Gastrocnemius medialis (tissue), 4 donors: ENCODE results near the gene BDKRB2. TPM values are rescaled to one million over a fixed set of nuclear protein-coding genes. Genes with fewer than 3 reads are reported as not detected.

Experiments
- ATAC-seq, 2 donors: fragments of 150-250 bp; one replicate each; pipeline ENCODE4 v1.9.1; 2016
- DNase-seq, 2 donors: peaks; one replicate each; pipeline ENCODE4 v3.0.0-alpha.2; 2019
- H3K27ac ChIP-seq, 4 donors: fragments of 200-600 bp; sonication (generic); 1 replicate in 1 of 4; 2 replicates in 3 of 4; pipeline ENCODE4 v1.5.1; 2016 to 2018; ENCODE audit warnings: mild to moderate bottlenecking in 2 of 4, moderate library complexity in 1 of 4
- H3K27me3 ChIP-seq, 3 donors: fragments of 200-600 bp; sonication (generic) in 2 of 3; 1 replicate in 1 of 3; 2 replicates in 2 of 3; pipeline versions ENCODE4 v1.5.1 to v1.6.0; 2016 to 2019; ENCODE audit warnings: mild to moderate bottlenecking in 1 of 3, moderate library complexity in 1 of 3
- H3K36me3 ChIP-seq, 2 donors: fragments of 200-600 bp; sonication (generic) in 1 of 2; one replicate each; pipeline ENCODE4 v1.5.1; 2017 to 2018
- H3K4me1 ChIP-seq, 2 donors: fragments of 200-600 bp; sonication (generic) in 1 of 2; one replicate each; pipeline ENCODE4 v1.5.1; 2016 to 2017; ENCODE audit warnings: mild to moderate bottlenecking in 2 of 2
- H3K4me3 ChIP-seq, 4 donors: fragments of 200-600 bp; sonication (generic) in 3 of 4; 1 replicate in 1 of 4; 2 replicates in 3 of 4; pipeline ENCODE4 v1.5.1; 2016 to 2019; ENCODE audit warnings: mild to moderate bottlenecking in 2 of 4
- H3K9me3 ChIP-seq, 3 donors: fragments of 200-600 bp; sonication (generic) in 2 of 3; 1 replicate in 1 of 3; 2 replicates in 2 of 3; pipeline ENCODE4 v1.5.1; 2016 to 2019
- CTCF ChIP-seq, 5 experiments: fragments of 450-650 bp in 3 of 5; fragments of 200-600 bp in 2 of 5; sonication (generic) in 2 of 5; IDR thresholded peaks in 4 of 5; conservative IDR thresholded peaks in 1 of 5; 1 replicate in 4 of 5; 2 replicates in 1 of 5; pipeline ENCODE4 v1.5.1; 2016 to 2019; ENCODE audit warnings: antibody characterized with exemption in 5 of 5, mild to moderate bottlenecking in 3 of 5, moderate library complexity in 3 of 5
- POLR2A ChIP-seq, 2 donors: fragments of 450-650 bp; IDR thresholded peaks; one replicate each; pipeline ENCODE4 v1.6.1; 2017; ENCODE audit warnings: antibody characterized with exemption in 2 of 2, mild to moderate bottlenecking in 2 of 2, moderate library complexity in 2 of 2
- in situ Hi-C, 4 donors: fragments of 200-750 bp; cut with MboI; loops; one replicate each; pipeline versions ENCODE4 v1.15.0 to v1.8.0; 2017; ENCODE audit warnings: low sequenced_read_pairs in 4 of 4
- intact Hi-C: fragments of 100-400 bp; cut with DNase I; formaldehyde crosslinking; loops from one replicate; pipeline ENCODE4 v1.15.1; 2023; ENCODE audit warnings: low total_unique reads
- total RNA-seq, 4 donors: library from RNA; depleted of rRNA; stranded (reverse); fragments of >200 nt; gene quantifications; one replicate each; pipeline versions ENCODE4 v1.1.0 to v1.2.3, GENCODE V29; 2016

The BDKRB2 gene
- total RNA-seq, 4 donors from 2014 or later: 0.10 to 1.3 (median 0.89) TPM

- H3K27me3 ChIP-seq: peaks cover 0 to 3% (median 0%) of the 10 kb centered on the region in 3 donors
- TF ChIP-seq CTCF (IDR thresholded peaks at IDR 0.05 in 4 of 5, conservative IDR thresholded peaks at IDR 0.05 in 1 of 5): no peak
- TF ChIP-seq POLR2A (IDR thresholded peaks at IDR 0.05): no peak
- ATAC-seq: no peak
- no peak for DNase-seq
- H3K4me3 ChIP-seq: no peak overlapping the region
- no peak overlapping the region for H3K27ac ChIP-seq
- in situ Hi-C loops (no loop called here), intact Hi-C loops (no loop called here)
- no peaks in the 10 kb centered on the region for H3K36me3 ChIP-seq
- no peaks in the 10 kb centered on the region for H3K9me3 ChIP-seq
- H3K4me1 ChIP-seq: no peaks in the 10 kb centered on the region
Observed at GRCh38 chr14:96197163-96197852, 7.3 kb upstream of the BDKRB2 start.

GRCh38 chr14:96197969-96198368 lies 6.7 kb upstream of the BDKRB2 start:
- intact Hi-C loops (no loop called here), in situ Hi-C loops (no loop called here)
- DNase-seq: no peak
- Histone ChIP-seq H3K9me3 (no peaks in the 10 kb centered on the region), H3K36me3 (no peaks in the 10 kb centered on the region), H3K4me1 (no peaks in the 10 kb centered on the region), H3K27me3 (peaks cover 0 to 4% (median 3%) of the 10 kb centered on the region in 3 donors), H3K27ac (peak overlapping the region in 2 of 4 donors; percentile 8 to 45), H3K4me3 (no peak overlapping the region)
- ATAC-seq: no peak
- no peak for TF ChIP-seq POLR2A (IDR thresholded peaks at IDR 0.05)

GRCh38 chr14:96198430-96199130 lies 6.1 kb upstream of the BDKRB2 start:
- Histone ChIP-seq H3K27me3 (peaks cover 0 to 6% (median 3%) of the 10 kb centered on the region in 3 donors), H3K9me3 (no peaks in the 10 kb centered on the region), H3K4me3 (no peak overlapping the region), H3K4me1 (no peaks in the 10 kb centered on the region), H3K36me3 (no peaks in the 10 kb centered on the region), H3K27ac (peak overlapping the region in 2 of 4 donors; percentile 8 to 45)
- ATAC-seq: no peak
- TF ChIP-seq CTCF (IDR thresholded peaks at IDR 0.05 in 4 of 5, conservative IDR thresholded peaks at IDR 0.05 in 1 of 5) (no peak), POLR2A (IDR thresholded peaks at IDR 0.05) (no peak)
- no peak for DNase-seq
- intact Hi-C loops: no loop called here
- in situ Hi-C loops: no loop called here

GRCh38 chr14:96201157-96201556 lies 3.5 kb upstream of the BDKRB2 start:
- no peak overlapping the region for H3K27ac ChIP-seq
- peaks cover 0 to 8% (median 5%) of the 10 kb centered on the region in 3 donors for H3K27me3 ChIP-seq
- H3K4me3 ChIP-seq: no peak overlapping the region
- DNase-seq (no peak), ATAC-seq (no peak)
- in situ Hi-C loops: no loop called here
- H3K9me3 ChIP-seq: no peaks in the 10 kb centered on the region
- intact Hi-C loops: no loop called here
- H3K36me3 ChIP-seq: no peaks in the 10 kb centered on the region
- peaks cover 7 to 10% of the 10 kb centered on the region in 2 donors for H3K4me1 ChIP-seq
- TF ChIP-seq CTCF (IDR thresholded peaks at IDR 0.05 in 4 of 5, conservative IDR thresholded peaks at IDR 0.05 in 1 of 5) (no peak), POLR2A (IDR thresholded peaks at IDR 0.05) (no peak)

GRCh38 chr14:96201965-96202364 lies 2.7 kb upstream of the BDKRB2 start:
- peaks cover 0 to 8% (median 5%) of the 10 kb centered on the region in 3 donors for H3K27me3 ChIP-seq
- DNase-seq: no peak
- intact Hi-C loops (no loop called here), in situ Hi-C loops (no loop called here)
- no peak overlapping the region for H3K27ac ChIP-seq
- no peaks in the 10 kb centered on the region for H3K9me3 ChIP-seq
- TF ChIP-seq CTCF (IDR thresholded peaks at IDR 0.05 in 4 of 5, conservative IDR thresholded peaks at IDR 0.05 in 1 of 5): no peak
- TF ChIP-seq POLR2A (IDR thresholded peaks at IDR 0.05): no peak
- H3K4me1 ChIP-seq: peaks cover 7 to 10% of the 10 kb centered on the region in 2 donors
- H3K36me3 ChIP-seq: no peaks in the 10 kb centered on the region
- no peak overlapping the region for H3K4me3 ChIP-seq
- no peak for ATAC-seq
